Keratinocyte (primary cell): Measurements from ENCODE around the gene SUSD6. TPM values are rescaled to one million over a fixed set of nuclear protein-coding genes. Genes with fewer than 3 reads are reported as not detected.

Source experiments
- DNase-seq: peaks from one replicate; pipeline ENCODE4 v3.0.0-alpha.2; 2011; ENCODE audit warnings: low read depth, missing footprints, low spot score
- FAIRE-seq: peaks from 2 replicates; lab custom pipeline; 2011; peaks lifted over from hg19 to GRCh38; lab: Jason Lieb, UNC
- H2AFZ ChIP-seq: 2 replicates; pipeline ENCODE4 v1.6.0; 2012; ENCODE audit warnings: low read length, control low read depth, inconsistent platforms; ENCODE audit not compliant: control insufficient read depth
- H3K27ac ChIP-seq: 2 replicates; pipeline ENCODE4 v1.5.1; 2011; ENCODE audit warnings: low read length; ENCODE audit not compliant: control insufficient read depth, insufficient read depth
- H3K27me3 ChIP-seq: 3 replicates; pipeline ENCODE4 v1.6.0; 2011; ENCODE audit warnings: low read length; ENCODE audit not compliant: control insufficient read depth, insufficient read depth; ENCODE audit errors: extremely low read depth
- H3K36me3 ChIP-seq, 2 experiments: 2 replicates in 1 of 2; 3 replicates in 1 of 2; pipeline ENCODE4 v1.5.1; 2011; ENCODE audit warnings: low read length in 2 of 2, mild to moderate bottlenecking in 1 of 2; ENCODE audit not compliant: control insufficient read depth in 2 of 2, insufficient read depth in 2 of 2; ENCODE audit errors: extremely low read depth in 1 of 2
- H3K4me1 ChIP-seq: 3 replicates; pipeline ENCODE4 v1.5.1; 2011; ENCODE audit warnings: low read length; ENCODE audit not compliant: control insufficient read depth, insufficient read depth; ENCODE audit errors: extremely low read depth
- H3K4me2 ChIP-seq: 3 replicates; pipeline ENCODE4 v1.6.0; 2011; ENCODE audit warnings: low read depth, low read length; ENCODE audit not compliant: control insufficient read depth, insufficient read depth; ENCODE audit errors: extremely low read depth
- H3K4me3 ChIP-seq, 3 experiments: fragments of 200-600 bp in 1 of 3; sonication (generic) in 1 of 3; 2 replicates in 2 of 3; 3 replicates in 1 of 3; pipeline ENCODE4 v1.5.1; 2011 to 2016; ENCODE audit warnings: low read length in 3 of 3, mild to moderate bottlenecking in 3 of 3, control low read depth in 2 of 3, inconsistent platforms in 1 of 3, low read depth in 1 of 3, mixed read lengths in 1 of 3, mixed run types in 1 of 3, moderate library complexity in 1 of 3; ENCODE audit not compliant: control insufficient read depth in 2 of 3, insufficient read depth in 2 of 3; ENCODE audit errors: extremely low read depth in 1 of 3
- H3K79me2 ChIP-seq: 2 replicates; pipeline ENCODE4 v1.6.0; 2012; ENCODE audit warnings: low read length; ENCODE audit not compliant: control insufficient read depth, insufficient read depth
- H3K9ac ChIP-seq: 3 replicates; pipeline ENCODE4 v1.6.0; 2011; ENCODE audit warnings: low read length; ENCODE audit not compliant: control insufficient read depth, insufficient read depth; ENCODE audit errors: extremely low read depth
- H3K9me1 ChIP-seq: 3 replicates; pipeline ENCODE4 v1.6.0; 2011; ENCODE audit warnings: low read length; ENCODE audit not compliant: control insufficient read depth, insufficient read depth; ENCODE audit errors: extremely low read depth
- H3K9me3 ChIP-seq: 2 replicates; pipeline ENCODE4 v1.5.1; 2012; ENCODE audit warnings: low read depth, low read length; ENCODE audit not compliant: control insufficient read depth
- H4K20me1 ChIP-seq: 3 replicates; pipeline ENCODE4 v1.6.0; 2011; ENCODE audit warnings: low read length; ENCODE audit not compliant: control insufficient read depth, insufficient read depth; ENCODE audit errors: extremely low read depth
- EZH2 ChIP-seq: IDR thresholded peaks from one replicate; pipeline ENCODE4 v1.6.1; 2012; ENCODE audit warnings: inconsistent platforms, mild to moderate bottlenecking, low read length, moderate library complexity
- dilution Hi-C: fragments of 300-500 bp; cut with MboI; formaldehyde crosslinking; loops from one replicate; pipeline ENCODE4 v1.7.0; 2020; ENCODE audit warnings: low sequenced_read_pairs; ENCODE audit not compliant: extremely low pct_ligation_motif_present
- polyA plus RNA-seq, 5 experiments: library from polyadenylated mRNA; depleted of rRNA in 3 of 5; stranded (reverse) in 3 of 5; stranded (forward) in 1 of 5; unstranded in 1 of 5; fragments of >200 nt; gene quantifications; 1 replicate in 1 of 5; 2 replicates in 3 of 5; 3 replicates in 1 of 5; pipeline versions ENCODE4 v1.2.1 to v1.2.3, GENCODE V29; 2011 to 2012; ENCODE audit warnings: missing spikeins in 2 of 5, low read depth in 1 of 5, low replicate concordance in 1 of 5
- TF ChIP-seq, protein P1 (sequence below), 3 experiments: IDR thresholded peaks in 1 of 3; conservative IDR thresholded peaks in 1 of 3; optimal IDR thresholded peaks in 1 of 3; 2 replicates in 2 of 3; 3 replicates in 1 of 3; pipeline versions ENCODE3 to v1.5.1; 2011; ENCODE audit warnings: low read length in 3 of 3, mild to moderate bottlenecking in 3 of 3, moderate library complexity in 2 of 3, control low read depth in 1 of 3, inconsistent platforms in 1 of 3; ENCODE audit not compliant: insufficient read depth in 2 of 3; ENCODE audit errors: extremely low read depth in 1 of 3

Gene SUSD6
- polyA plus RNA-seq, 1 donor (not counting 4 experiments of a cell fraction or from before 2014, with no cell fraction given), result 10.5 TPM

DNA sequence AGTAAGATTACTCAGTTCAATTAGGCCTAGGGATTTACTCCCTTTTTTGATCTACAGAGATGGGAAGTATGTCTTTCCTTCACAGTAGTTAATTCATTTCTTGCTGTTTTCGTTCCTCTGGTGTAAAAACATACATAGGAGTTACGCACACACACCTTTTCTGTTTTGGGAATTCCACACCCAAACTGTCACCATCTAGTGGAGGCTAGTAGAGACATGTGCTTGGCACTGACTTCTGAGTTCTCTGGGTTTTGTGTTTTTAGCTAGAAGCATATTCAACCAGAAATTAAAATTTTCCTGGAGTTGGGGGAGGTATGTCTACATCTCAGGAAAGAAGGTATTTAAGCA lies 1.4 kb downstream of the SUSD6 start:
- FAIRE-seq (peak; percentile 34), DNase-seq (no peak)
- H3K4me3 ChIP-seq, result peak overlapping the region; percentile 64 to 92 (median 84)
- peaks cover 57% of the 10 kb centered on the region for H3K79me2 ChIP-seq
- peak overlapping the region; percentile 93 for H3K4me2 ChIP-seq
- TF ChIP-seq, protein P1, sequence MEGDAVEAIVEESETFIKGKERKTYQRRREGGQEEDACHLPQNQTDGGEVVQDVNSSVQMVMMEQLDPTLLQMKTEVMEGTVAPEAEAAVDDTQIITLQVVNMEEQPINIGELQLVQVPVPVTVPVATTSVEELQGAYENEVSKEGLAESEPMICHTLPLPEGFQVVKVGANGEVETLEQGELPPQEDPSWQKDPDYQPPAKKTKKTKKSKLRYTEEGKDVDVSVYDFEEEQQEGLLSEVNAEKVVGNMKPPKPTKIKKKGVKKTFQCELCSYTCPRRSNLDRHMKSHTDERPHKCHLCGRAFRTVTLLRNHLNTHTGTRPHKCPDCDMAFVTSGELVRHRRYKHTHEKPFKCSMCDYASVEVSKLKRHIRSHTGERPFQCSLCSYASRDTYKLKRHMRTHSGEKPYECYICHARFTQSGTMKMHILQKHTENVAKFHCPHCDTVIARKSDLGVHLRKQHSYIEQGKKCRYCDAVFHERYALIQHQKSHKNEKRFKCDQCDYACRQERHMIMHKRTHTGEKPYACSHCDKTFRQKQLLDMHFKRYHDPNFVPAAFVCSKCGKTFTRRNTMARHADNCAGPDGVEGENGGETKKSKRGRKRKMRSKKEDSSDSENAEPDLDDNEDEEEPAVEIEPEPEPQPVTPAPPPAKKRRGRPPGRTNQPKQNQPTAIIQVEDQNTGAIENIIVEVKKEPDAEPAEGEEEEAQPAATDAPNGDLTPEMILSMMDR (optimal IDR thresholded peaks at IDR 0.05 in 1 of 3, IDR thresholded peaks at IDR 0.05 in 1 of 3, conservative IDR thresholded peaks at IDR 0.05 in 1 of 3; ENCODE audit: extremely low read depth in 1 of 3, insufficient read depth in 2 of 3, low read length in 3 of 3), result peak in 2 of 3 experiments; percentile 24 to 39
- TF ChIP-seq EZH2, result no peak
- peaks cover 0 to 3% of the 10 kb centered on the region in 2 experiments for H3K36me3 ChIP-seq
- peaks cover 2% of the 10 kb centered on the region for H4K20me1 ChIP-seq
- dilution Hi-C loops, result no loop called here
- H2AFZ ChIP-seq, result peak overlapping the region; percentile 47
- H3K9ac ChIP-seq, result peak overlapping the region; percentile 94
- no peaks in the 10 kb centered on the region for H3K9me3 ChIP-seq
- peak overlapping the region; percentile 91 for H3K27ac ChIP-seq
- peaks cover 50% of the 10 kb centered on the region for H3K4me1 ChIP-seq
- peaks cover 2% of the 10 kb centered on the region for H3K9me1 ChIP-seq
- H3K27me3 ChIP-seq, result no peaks in the 10 kb centered on the region

DNA sequence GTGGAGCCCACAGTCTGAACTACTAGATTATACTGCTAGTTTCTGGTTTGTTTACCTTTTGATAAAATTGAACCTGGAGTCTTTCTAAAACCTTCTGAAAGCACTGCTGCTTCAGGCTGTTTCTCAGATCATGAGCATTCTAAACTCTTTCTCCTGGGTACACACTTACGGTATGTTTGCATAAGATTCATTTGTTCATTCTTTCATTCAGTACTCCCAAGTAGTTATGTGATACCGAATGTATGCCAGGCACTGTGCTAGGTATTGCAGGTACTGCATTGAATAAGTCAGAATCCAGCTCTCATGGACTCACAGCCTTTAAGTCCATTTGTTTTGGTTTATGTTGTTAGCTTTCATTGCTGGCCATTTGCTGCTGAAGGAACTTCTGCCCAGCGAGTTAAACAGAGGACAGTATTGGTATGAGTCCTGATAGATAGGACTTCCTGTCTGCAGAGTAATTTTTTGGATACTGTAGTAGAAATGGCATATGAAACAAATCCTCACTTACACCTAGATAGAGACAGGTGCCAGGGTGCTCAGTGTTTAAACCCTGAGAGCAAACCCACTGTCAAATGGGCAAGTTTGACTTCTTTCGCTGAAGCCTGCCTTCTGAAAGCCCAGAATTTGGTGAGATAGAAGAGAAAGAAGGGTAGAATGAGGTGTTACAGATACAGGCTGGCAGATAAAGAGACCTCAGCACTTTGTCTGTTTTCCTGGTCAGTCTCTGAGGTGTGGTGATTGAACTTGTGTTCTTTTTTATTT lies 2.1 kb downstream of the SUSD6 start:
- peaks cover 0 to 3% of the 10 kb centered on the region in 2 experiments for H3K36me3 ChIP-seq
- H3K27ac ChIP-seq, result peak overlapping the region; percentile 91
- H3K79me2 ChIP-seq, result peaks cover 63% of the 10 kb centered on the region
- DNase-seq, result no peak
- H3K9me1 ChIP-seq, result peaks cover 2% of the 10 kb centered on the region
- no peak for FAIRE-seq
- no peaks in the 10 kb centered on the region for H3K9me3 ChIP-seq
- H3K4me1 ChIP-seq, result peaks cover 54% of the 10 kb centered on the region
- no peak for TF ChIP-seq EZH2
- TF ChIP-seq, protein P1 (optimal IDR thresholded peaks at IDR 0.05 in 1 of 3, IDR thresholded peaks at IDR 0.05 in 1 of 3, conservative IDR thresholded peaks at IDR 0.05 in 1 of 3; ENCODE audit: extremely low read depth in 1 of 3, insufficient read depth in 2 of 3, low read length in 3 of 3), result no peak
- dilution Hi-C loops, result no loop called here
- H3K9ac ChIP-seq, result peak overlapping the region; percentile 94
- no peaks in the 10 kb centered on the region for H3K27me3 ChIP-seq
- no peak overlapping the region for H2AFZ ChIP-seq
- H3K4me3 ChIP-seq, result peak overlapping the region in 2 of 3 experiments; percentile 84 to 92
- peaks cover 2% of the 10 kb centered on the region for H4K20me1 ChIP-seq
- H3K4me2 ChIP-seq, result peak overlapping the region; percentile 93
